Measurements from ENCODE around the gene TYMP.
A peak's percentile ranks its signal among the peaks of the same experiment; 100 is the strongest.

The TYMP gene

GRCh38 chr22:50527921-50528681 is 1.7 kb downstream of the TYMP start:
- TF ChIP-seq CTCF (IDR thresholded peaks at IDR 0.05; ENCODE audit: low read depth, low read length, missing control alignments) = no peak
- DNase-seq (ENCODE audit: extremely low read depth, low read depth) = no peak

GRCh38 chr22:50526834-50527801 is 2.7 kb downstream of the TYMP start:
- peak overlapping the region; percentile 78 for H3K4me3 ChIP-seq (replicated peaks; ENCODE audit: low read depth, low read length)
- no peak for TF ChIP-seq CTCF (IDR thresholded peaks at IDR 0.05; ENCODE audit: low read depth, low read length, missing control alignments)
- no peak for DNase-seq (ENCODE audit: extremely low read depth, low read depth)

More at GRCh38 chr22:50527921-50528681, 1.7 kb downstream of the TYMP start:
- H3K4me3 ChIP-seq (replicated peaks; ENCODE audit: low read depth, low read length) = no peak overlapping the region

- peak overlapping the region; percentile 78 for H3K4me3 ChIP-seq (replicated peaks; ENCODE audit: low read depth, low read length)
- DNase-seq (ENCODE audit: extremely low read depth, low read depth) = no peak
- peak; percentile 29 for TF ChIP-seq CTCF (IDR thresholded peaks at IDR 0.05; ENCODE audit: low read depth, low read length, missing control alignments)
Observed at GRCh38 chr22:50526108-50526833, 3.5 kb downstream of the TYMP start.

GRCh38 chr22:50525858-50526107 is 4.0 kb downstream of the TYMP start:
- peak overlapping the region; percentile 78 for H3K4me3 ChIP-seq (replicated peaks; ENCODE audit: low read depth, low read length)
- no peak for DNase-seq (ENCODE audit: extremely low read depth, low read depth)
- no peak for TF ChIP-seq CTCF (IDR thresholded peaks at IDR 0.05; ENCODE audit: low read depth, low read length, missing control alignments)

- peak within 1 kb of the TSS; percentile 78 for H3K4me3 ChIP-seq (replicated peaks; ENCODE audit: low read depth, low read length)
- DNase-seq (ENCODE audit: extremely low read depth, low read depth) = peak; percentile 86
- TF ChIP-seq CTCF (IDR thresholded peaks at IDR 0.05; ENCODE audit: low read depth, low read length, missing control alignments) = peak; percentile 53
Observed at GRCh38 chr22:50525104-50525857, 4.5 kb downstream of the TYMP start, which contains the start of gene SCO2. Gene SCO2 (minus strand): TSS chr22:50525598. CDS start chr22:50524411, 1,187 bp downstream.

GRCh38 chr22:50524676-50525103 is 5.1 kb downstream of the TYMP start:
- no peak for DNase-seq (ENCODE audit: extremely low read depth, low read depth)
- no peak for TF ChIP-seq CTCF (IDR thresholded peaks at IDR 0.05; ENCODE audit: low read depth, low read length, missing control alignments)
- peak overlapping the region; percentile 78 for H3K4me3 ChIP-seq (replicated peaks; ENCODE audit: low read depth, low read length)

All from HFF-Myc (cell line).